GM18858 (cell line): ENCODE measurements around the gene SLC12A9.
A peak's percentile ranks its signal among the peaks of the same experiment; 100 is the strongest.
"Not testable (repeated sequence)": the region's sequence is repeated elsewhere in the genome, so short reads cannot be mapped to it uniquely, and the experiment has no call there.

Experiments used
- ATAC-seq: cut with Tn5 transposase; IDR thresholded peaks from one replicate; pipeline ENCODE4 v1.9.1; 2021; ENCODE audit not compliant: unreplicated experiment

The SLC12A9 gene, protein sequence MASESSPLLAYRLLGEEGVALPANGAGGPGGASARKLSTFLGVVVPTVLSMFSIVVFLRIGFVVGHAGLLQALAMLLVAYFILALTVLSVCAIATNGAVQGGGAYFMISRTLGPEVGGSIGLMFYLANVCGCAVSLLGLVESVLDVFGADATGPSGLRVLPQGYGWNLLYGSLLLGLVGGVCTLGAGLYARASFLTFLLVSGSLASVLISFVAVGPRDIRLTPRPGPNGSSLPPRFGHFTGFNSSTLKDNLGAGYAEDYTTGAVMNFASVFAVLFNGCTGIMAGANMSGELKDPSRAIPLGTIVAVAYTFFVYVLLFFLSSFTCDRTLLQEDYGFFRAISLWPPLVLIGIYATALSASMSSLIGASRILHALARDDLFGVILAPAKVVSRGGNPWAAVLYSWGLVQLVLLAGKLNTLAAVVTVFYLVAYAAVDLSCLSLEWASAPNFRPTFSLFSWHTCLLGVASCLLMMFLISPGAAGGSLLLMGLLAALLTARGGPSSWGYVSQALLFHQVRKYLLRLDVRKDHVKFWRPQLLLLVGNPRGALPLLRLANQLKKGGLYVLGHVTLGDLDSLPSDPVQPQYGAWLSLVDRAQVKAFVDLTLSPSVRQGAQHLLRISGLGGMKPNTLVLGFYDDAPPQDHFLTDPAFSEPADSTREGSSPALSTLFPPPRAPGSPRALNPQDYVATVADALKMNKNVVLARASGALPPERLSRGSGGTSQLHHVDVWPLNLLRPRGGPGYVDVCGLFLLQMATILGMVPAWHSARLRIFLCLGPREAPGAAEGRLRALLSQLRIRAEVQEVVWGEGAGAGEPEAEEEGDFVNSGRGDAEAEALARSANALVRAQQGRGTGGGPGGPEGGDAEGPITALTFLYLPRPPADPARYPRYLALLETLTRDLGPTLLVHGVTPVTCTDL

GRCh38 chr7:100852048-100852872 lies at the start of gene SLC12A9:
TSS of gene SLC12A9 (plus strand) at chr7:100852713. CDS start at chr7:100854198, 1,485 bp downstream.
- peak; percentile 61 for ATAC-seq

DNA sequence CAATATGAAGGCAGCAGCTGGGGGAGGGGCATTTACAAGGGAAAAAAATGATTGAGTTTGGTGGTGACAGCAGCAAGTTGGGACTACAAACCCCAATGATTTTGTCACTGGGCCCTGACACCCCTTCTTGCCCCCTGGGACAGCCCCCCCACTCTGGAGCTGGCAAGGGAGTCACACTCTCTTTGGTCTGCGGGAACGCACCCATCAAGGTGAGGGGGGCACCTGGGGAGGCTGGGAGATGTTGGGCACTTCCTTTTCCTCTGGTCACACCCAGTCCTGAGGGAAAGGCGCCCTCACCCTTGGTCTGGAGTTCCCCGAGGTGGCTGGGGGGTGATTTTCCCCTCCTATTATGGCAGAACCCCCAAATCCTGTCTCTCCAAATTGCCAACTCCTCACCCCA lies 49.6 kb upstream of the SLC12A9 start:
- ATAC-seq = no peak

DNA sequence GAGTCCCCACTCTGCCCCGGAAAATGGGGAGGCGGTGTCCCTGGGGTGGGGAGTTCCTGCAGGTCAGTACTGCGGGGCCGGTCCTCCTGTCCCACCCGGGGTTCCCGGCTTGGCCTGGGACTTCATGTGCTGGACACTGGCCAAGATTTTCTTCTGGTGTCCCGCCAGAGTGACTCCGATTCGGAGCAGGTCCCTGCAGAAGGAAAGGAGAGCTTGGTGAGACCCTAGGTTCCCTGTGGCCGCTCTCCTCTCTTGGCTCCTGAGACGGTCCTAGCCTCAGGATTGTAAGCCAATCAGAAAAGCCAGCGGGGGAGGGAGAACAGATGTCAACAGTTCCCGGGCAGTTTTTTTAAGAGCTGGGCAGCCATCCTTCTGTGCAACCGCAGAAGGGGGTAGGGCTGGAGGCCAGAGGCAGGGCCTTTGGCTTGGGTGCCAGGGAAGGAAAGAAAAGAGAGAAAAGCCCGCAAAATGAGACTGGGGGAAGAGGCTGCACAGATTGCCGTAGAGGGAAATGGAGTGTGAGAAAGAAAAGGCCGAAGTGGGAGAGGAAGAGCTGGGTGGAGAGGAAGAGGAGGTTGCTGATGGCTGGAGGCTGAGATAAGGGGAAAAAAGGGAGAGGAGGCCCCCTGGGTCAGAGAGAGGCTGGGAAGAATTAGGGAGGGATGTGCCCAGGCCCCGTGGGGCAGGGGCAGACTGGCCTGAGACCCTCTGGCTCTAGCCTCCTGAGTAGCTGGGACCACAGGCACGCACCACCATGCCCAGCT lies 48.9 kb upstream of the SLC12A9 start:
- ATAC-seq = peak; percentile 89

DNA sequence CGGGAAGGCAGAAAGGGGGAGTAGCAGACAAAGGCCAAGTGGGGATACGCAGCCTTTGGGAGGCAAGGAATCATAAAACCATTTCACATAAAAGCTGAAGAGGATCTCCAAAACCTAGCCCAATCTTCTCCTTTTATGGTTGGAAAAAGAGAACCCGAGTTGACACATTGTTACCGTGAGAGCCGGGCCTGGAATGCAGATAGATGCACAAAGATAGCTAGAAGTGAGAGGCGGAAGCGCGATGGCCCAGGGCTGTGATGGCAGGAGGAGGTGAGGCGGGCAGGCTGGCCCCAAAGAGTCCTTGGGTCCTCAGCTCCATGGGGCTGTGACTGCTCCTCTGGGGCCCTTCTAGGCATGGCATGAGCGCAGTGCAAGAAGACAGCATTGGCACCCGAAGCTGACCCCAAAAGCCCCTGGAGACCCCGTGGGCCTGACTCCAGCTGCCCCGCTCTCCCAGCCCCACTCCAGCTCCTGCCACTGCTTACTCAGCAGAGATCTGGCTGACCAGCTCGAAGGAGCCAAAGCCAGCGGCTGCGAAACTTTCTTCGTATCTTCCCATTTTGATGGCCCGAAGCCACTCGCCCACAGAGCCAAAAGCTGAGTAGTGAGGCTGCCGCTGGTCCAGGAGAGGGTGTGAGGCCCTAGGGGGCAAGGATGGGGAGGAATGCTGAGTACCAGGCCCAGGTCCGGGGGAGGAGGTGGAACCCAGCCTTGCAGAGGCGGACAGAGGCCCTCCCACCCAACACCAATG lies 47.7 kb upstream of the SLC12A9 start:
- ATAC-seq = no peak

DNA sequence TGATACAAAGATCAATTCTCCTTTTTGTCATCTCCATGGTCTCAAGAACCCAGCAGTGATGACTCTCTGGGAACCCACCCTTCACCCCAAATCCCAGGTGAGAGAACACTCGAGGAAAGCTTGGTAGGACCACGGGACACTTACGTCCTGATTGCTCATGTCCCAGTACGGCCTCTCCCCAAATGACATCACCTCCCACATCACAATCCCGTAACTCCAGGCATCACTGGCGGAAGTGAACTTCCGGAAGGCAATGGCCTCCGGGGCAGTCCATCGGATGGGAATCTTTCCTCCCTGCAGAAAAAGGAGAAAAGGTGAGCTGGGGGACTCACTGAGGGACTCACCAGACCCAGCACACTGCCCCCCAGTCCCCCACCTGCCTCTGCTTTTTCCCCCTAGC lies 46.2 kb upstream of the SLC12A9 start:
- ATAC-seq = no peak

DNA sequence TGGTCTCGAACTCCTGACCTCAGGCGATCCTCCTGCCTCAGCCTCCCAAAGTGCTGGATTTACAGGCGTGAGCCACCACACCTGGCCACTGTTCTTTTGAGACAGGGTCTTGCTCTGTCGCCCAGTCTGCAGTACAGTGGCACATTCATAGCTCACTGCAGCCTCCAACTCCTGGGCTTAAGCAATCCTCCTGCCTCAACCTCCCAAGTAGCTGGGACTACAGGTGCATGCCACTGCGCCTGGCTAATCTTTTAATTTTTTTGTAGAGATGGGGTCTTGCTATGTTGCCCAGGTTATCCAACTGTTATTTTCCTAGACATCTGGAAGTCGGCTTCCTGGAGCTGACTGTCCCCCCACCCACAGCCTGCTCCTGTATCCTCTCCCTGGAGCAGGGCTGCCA lies 45.6 kb upstream of the SLC12A9 start:
- not testable (repeated sequence) for ATAC-seq

DNA sequence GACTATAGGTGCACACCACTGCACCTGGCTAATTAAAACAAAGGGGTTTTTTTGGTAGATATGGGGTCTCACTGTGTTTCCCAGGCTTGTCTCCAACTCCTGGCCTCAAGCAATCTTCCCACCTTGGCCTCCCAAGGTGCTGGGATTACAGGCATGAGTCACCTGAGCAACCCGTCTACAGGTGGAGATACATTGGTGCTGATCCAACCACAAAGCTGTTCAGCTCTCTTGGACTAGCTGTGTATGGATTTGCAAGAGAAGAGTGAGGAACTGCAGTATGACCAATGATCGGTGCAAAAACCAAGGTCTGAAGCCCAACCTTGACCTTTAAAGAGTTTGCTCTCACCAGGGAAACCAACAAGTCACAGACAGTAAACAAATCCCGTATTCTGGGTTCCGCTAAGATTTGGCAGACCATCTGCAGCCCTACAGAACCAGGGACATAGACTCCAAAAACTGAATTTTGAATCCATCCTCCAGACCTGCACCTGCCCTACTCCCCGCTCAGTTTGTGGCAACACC lies 44.1 kb upstream of the SLC12A9 start:
- no peak for ATAC-seq

DNA sequence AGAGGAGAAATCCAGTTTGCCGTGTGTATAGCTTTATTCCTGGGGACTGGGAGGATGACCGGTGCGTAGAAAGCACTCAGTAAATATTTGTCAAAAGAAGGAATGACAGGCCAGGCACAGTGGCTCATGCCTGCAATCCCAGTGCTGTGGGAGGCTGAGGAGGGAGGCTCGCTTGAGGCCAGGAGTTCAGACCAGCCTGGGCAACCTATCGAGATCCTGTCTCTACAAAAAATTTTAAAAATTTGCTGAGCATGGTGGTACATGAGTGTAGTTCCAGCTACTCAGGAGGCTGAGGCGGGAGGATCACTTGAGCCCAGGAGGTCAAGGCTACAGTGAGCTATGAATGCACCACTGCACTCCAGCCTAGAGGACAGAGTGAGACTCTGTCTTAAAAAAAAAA lies 41.0 kb upstream of the SLC12A9 start:
- no peak for ATAC-seq

DNA sequence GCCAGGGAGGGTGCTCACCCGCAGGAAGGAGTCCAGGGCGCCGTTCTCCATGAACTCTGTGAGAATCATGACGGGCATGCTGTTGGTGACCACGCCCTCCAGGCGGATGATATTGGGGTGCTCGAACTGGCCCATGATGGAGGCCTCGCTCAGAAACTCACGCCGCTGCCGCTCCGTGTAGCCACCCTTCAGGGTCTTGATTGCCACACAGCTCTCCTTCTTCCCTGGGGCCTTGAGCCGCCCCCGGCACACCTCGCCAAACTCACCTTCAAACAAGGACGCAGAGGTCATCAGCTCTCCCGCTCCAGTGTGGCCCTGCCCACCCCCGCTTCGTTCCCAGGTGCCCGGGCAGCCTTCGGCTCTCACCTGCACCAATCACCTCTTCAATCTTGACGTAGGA lies 39.8 kb upstream of the SLC12A9 start:
- no peak for ATAC-seq

DNA sequence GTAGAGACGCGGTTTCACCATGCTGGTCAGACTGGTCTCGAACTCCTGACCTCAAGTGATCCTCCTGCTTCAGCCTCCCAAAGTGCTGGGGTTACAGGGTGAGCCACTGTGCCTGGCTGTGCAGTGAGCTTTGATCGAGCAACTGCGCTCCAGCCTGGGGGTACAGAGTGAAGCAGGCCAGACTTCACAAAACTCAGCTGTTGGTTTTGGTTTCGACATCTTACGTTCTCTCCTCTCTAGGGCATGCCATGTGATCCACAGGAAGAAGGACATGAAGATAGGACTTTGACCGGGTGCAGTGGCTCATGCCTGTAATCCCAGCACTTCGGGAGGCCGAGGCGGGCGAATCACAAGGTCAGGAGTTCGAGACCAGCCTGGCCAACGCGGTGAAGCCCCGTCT lies 36.0 kb upstream of the SLC12A9 start:
- ATAC-seq = not testable (repeated sequence)

- no peak for ATAC-seq
These were observed 35.4 kb upstream of the SLC12A9 start for GRCh38 chr7:100817097-100817496.

GRCh38 chr7:100818366-100818765 lies 34.1 kb upstream of the SLC12A9 start:
- no peak for ATAC-seq

DNA sequence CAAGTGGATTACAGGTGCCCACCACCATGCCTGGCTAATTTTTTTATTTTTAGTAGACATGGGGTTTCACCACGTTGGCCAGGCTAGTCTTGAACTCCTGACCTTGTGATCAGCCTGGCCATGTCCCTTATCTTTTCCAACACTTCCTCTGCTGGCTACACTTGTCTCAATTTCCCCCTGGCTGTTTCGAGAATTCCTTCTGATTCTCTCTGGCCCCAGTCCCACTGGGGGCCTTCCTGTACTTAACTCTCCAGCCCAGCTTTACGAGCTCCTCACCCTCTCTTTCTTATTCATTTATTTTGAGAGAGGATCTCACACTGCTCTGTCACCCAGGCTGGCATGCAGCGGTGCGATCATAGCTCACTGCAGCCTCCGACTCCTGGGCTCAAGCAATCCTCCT lies 33.7 kb upstream of the SLC12A9 start:
- no peak for ATAC-seq

DNA sequence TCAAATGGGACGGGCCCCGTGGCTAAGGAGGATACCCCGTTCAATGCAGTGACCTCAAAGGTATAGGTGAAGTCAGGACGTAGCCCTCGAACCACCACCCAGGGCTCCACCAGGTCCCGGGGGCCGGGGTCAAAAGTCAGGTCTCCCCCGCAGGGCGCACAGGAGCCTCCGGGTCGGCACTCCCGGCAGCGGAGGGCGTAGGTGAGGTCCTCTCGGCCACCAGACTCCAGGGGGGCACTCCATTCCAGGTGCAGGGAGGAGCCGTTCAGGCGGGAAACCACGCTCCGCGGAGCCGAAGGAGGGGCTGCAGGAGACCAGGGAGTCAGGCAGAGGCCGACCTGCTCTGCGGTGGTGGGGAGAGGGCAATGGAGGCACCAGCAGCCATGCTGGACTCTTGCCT lies 32.9 kb upstream of the SLC12A9 start:
- ATAC-seq = no peak

DNA sequence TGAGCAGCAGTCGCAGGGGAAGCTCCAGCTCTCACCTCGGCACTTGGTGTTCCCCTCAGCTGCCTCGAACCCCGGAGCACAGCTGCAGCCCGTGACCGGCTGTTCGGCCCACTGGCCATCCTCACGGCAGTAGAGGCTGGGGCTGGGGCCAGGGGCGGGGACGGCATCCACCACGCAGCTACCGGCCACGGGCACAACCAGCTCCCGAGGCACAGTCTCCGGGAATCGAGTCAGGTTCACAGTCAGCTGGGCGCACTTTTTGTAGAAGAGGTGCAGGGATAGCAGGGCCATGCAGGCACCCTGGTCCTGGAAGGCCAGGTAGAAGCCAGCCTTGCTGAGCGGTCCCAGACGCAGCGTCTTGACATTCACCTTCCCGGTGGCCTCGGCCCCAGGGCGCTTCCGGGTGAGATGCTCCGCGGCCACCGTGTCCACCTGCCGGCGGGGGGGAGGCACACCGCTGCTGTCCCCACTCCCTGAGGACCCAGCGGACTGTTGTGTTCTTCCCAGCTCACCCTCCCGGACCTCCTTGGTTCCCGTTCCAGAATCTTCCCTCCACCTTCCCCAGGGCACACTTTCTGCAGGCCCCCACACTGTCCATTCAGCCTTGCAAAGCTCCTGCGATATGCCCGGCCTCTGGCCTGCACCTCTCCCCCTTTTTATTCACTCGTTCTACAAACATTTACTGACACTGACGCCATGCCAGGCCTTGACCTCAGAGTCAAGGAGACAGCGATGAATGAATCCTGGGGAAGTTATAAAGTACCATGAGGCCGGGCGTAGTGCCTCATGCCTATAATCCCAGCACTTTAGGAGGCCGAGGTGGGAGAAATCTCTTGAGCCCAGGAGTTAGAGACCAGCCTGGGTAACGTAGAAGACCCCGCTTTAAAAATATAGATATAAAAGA lies 30.0 kb upstream of the SLC12A9 start:
- no peak for ATAC-seq

DNA sequence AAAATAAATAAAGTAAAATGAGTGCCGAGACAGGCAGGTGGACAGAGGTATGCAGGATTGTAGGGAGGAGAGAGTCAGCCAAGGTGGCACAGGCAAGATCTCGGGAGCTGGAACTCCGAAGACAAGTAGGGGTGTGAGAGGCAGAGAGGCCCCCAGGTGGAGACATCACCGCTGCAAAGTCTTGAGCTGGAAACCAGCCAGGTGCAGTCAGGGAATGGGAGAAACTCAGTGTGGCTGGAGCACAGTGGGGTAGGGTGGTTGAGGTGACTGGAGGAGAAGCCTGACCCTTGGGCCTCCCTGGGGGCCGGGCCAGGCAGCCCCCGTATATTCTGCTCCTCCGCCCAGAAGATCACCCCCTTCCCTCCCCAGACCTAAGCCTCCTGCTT lies 29.4 kb upstream of the SLC12A9 start:
- no peak for ATAC-seq

GRCh38 chr7:100823534-100823933 lies 29.0 kb upstream of the SLC12A9 start:
- ATAC-seq = no peak

DNA sequence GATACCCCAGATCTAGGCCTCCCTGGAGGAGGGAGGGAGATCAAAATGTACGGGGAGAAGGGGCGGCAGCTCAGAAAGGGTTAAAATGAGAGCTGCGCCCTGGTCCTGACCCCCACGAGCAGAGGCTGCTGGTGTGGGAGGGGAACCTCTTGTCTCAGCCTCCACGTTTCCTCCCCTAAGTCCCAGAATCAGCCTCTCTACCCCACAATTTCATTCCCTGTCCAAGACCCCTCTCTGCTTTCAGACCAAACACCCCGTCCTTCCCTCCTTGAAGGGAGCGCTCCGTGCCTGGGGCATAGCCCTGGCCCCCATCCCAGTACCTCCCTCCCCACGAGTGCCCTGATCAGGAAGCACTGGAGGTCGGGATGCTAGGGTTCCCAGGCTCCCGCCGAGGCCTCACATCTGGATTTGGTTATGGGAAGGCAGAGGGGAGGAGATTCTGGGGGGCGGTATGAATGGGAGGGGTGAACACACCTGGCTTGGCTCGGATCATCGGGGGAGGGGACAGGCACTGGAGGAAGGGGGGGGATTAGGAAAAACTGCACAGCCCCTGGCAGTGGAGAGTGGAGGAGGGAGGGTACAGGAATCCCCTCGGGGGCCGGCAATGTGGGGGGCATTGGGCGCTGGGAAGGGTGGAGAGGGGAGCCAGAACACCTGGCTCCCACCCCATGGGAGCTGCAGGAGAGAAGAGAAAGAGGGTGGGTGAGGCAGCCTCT lies 27.9 kb upstream of the SLC12A9 start:
- no peak for ATAC-seq
